NCI-H2196 treated with DMSO at 0.1 percent for 48 hours (cell line): ENCODE data around the gene UNC13B.
"Not testable (repeated sequence)": the region's sequence is repeated elsewhere in the genome, so short reads cannot be mapped to it uniquely, and the experiment has no call there.

Experiments
- DNase-seq: peaks from one replicate; lab custom pipeline; 2025; ENCODE audit not compliant: unreplicated experiment; lab: John Stamatoyannopoulos, UW

The UNC13B gene

GRCh38 chr9:35220659-35221338, 59.0 kb downstream of the UNC13B start:
- no peak for DNase-seq

DNA sequence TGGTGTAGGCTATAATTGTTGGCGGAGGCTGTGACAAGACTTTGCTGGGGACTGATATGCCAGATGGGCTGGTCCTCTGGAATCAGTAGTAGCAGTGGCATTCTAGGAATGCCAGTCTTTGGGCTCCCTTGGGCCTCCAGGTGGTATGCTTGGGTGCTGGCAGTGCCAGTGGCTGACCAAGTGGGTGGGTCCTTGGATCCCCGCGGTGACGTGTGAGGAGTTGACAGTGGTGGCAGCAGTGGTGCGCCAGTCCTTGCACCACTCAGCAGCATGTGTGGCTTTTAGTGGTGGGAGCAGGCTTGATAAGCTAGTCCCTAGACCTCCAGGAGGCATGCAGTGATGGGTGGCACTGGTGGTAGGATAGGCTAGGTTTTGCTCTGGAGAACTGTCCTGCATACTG, 63.9 kb downstream of the UNC13B start:
- no peak for DNase-seq

DNA sequence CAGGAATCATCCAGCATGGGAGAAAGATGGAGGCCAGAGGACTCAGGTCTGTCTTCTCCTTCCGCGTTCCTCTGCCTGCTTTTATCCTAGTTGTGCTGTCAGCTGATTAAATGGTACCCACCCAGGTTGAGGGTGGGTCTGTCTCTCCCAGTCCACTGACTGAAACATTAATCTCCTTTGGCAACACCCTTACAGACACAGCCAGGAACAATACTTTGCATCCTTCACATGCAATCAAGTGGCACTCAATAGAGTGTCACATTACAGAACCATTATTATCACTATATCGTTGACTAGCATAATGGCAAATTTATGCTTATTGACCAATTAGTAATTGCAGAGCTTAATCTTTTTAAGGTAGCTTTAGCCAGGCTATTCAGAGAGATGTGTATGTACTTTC, 64.8 kb downstream of the UNC13B start:
- no peak for DNase-seq

GRCh38 chr9:35227284-35227683, 65.5 kb downstream of the UNC13B start:
- DNase-seq = no peak

- no peak for DNase-seq
Measured at GRCh38 chr9:35229066-35229778, 67.4 kb downstream of the UNC13B start.

DNA sequence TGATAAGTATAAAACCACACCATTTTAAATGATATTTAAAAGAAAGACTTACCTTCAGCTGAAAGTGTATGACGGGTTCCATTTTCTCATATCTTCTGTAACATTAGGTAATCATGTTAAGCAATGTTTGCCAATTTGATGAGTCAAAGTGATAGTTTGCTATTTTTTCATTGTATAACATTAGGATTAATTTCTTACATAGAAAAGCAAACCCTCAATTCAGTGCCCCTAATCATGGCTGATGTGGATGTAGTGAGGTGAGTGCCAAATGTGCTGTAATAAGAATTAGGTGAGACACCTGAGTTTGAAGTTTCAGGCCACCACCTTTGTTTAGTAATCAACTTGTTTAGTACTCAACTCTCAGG, 68.0 kb downstream of the UNC13B start:
- no peak for DNase-seq

DNA sequence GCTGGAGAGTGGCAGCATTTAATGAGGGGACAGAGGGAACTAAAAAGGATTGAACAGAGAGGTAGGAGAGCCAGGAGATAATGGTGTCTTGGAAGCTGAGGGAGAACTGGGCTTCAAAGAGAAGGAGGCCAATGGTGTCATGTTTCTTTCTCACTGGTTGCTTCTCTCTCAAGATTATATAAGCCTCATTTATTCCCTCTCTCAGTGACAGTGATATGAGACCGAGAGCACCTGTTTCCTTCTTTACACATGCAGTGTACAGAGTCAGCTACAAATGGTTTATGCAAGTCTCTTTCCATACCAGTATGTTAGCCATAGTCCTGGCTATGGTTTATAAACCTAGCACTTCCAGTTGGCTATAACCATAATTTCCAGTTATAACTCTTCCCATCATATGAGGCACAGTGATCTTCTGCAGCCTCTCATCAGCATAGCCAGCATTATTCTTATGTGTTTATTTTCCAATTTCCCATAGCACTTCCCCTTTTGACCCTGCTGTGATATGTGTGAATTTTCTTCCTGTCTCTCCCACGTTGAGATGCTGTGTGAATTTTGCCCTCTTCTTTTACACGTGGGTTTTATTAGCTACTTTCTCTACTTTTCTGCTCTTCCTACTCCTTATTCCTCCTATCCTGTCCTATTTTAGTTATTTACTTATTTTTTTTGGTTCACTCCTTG, 71.2 kb downstream of the UNC13B start:
- no peak for DNase-seq

DNA sequence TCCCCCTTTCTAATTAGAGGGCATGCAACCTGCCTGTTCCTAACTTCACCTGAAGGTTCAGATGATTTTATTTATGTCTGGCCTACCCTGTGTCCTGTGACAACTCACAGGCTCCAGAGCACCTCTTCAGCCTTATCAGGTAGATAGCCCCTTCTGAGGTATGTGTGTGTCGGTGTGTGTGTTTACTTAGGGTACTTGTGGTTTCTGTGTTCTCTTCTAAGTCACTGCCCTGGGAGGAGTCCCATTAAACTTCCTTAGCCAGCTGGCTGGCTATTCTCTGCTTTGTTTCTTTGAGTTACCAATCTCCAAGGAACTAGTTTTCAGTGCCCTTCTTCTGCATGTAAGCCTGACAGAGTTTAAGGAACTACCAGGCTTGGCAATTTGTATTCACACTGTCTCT, 74.9 kb downstream of the UNC13B start:
- no peak for DNase-seq

GRCh38 chr9:35237311-35237710, 75.5 kb downstream of the UNC13B start:
- no peak for DNase-seq

- DNase-seq = not testable (repeated sequence)
Measured at GRCh38 chr9:35245945-35246344, 84.1 kb downstream of the UNC13B start.

- DNase-seq = no peak
Measured at GRCh38 chr9:35253075-35253474, 91.3 kb downstream of the UNC13B start.

- DNase-seq = no peak
Measured at GRCh38 chr9:35254237-35254636, 92.4 kb downstream of the UNC13B start.

DNA sequence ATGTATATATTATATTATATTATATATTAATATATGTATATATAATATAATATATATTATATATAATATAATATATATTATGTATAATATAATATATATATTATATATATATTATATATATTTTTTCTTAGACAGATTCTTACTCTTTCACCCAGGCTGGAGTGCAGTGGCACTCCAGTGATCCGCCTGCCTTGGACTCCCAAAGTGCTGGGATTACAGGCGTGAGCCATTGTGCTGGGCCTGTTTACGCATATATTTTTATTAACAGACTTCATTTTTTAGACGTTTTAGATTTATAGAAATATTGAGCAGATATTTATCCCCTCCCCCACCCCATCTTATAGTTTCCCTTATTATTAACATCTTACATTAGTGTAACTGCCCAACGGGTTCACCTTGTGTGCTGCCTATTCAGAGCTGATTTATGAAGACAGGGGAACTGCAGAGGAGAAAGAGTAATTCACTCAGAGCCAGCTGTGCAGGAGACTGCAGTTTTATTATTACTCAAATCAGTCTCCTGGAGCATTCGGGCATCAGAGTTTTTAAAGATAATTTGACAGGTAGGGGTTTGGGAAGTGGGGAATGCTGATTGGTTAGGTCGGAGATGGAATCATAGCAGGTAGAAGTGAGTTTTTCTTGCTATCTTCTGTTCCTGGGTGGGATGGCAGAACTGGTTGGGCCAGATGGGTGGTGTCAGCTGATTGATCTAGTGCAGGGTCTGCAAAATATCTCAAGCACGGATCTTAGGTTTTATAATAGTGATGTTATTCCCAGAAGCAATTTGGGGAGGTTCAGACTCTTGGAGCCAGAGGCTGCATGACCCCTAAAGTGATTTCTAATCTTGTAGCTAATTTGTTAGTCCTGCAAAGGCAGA, 93.4 kb downstream of the UNC13B start:
- no peak for DNase-seq

DNA sequence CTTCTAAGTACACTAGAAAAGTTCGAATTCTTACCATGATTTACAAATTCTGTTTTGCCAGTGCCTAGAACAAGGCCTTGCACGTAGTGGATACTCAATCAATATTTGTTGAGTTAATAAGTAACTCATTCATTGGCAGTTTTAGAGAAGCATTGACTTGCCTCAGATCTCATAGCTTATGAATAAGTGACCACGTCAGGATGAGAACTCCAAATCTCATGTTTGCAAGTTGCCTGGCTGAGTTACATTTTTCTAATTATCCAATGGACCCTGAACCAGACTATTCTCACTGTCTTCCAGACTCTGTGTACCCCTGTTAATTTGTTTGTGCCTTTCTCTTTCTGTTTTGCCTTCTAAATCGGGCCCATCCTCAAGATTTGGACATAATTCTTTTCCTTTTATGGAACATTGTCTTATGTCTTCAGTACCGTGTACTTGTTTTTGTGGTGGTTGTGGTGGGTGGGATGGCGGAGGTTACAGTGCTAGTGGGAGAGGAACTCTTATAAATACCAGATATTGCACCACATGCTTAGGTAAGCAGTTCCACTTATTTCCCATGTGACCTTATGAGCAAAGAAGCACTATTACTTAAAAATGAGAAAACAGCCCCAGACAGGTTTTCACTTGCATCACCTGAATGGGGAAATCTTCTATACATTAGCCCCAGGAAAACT, 96.3 kb downstream of the UNC13B start:
- DNase-seq = no peak

DNA sequence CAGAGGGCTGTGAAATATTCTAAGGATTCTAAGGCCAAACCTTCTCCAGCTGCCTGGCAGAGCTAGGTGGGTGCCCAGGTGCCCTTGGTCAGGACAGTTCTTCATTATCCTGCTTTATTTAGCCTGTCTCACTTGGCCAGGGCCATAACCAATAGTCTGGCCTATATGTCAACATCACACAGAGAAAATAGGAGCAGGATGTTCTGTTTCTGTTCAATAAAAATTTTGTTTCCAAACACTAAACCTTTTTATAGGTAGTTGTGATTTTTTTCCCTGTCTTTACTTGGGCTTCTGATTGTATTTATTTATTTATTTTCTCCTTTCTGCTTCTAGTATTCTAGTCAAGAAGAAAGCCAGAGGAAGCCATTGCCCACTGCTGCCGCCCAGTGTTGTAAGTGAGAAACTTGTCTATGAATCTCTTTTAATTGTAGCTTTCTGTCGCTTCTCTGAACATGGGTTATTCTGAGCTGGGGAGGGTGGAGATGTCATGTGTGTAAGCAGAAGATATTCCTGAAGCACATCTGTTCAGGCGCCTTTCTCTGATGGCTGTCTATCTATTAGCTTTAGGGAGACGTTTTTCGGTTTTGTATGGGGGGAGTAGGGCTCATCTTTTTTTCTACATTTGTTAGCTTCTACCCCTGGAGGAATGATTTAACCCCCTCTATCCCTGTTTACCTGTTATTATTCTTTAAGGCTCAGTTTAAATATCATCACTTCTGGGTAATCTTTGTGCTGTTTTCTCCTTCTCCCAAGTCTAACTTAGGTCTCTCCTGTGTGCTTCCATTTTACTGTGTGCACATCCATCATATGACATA, 97.1 kb downstream of the UNC13B start:
- DNase-seq = peak; percentile 55

- no peak for DNase-seq
Measured at GRCh38 chr9:35260186-35260585, 98.4 kb downstream of the UNC13B start.

DNA sequence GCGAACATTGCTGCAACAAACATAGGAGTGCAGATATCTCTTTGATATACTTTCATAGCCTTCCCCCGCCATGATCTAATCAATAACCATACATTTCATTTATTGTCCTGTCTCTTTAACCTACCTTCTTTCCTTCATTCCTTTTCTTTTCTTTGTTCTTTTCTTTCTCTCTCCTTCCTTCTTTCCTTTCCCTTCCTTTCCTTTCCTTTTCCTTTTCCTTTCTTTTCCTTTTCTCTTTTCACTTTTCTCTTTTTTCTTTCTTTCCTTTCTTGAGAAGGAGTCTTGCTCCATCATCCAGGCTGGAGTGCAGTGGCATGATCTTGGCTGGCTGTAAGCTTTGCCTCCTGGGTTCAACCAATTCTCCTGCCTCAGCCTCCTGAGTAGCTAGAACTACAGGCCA, 100.3 kb downstream of the UNC13B start:
- DNase-seq = no peak

- no peak for DNase-seq
Measured at GRCh38 chr9:35267710-35268109, 105.9 kb downstream of the UNC13B start.

- DNase-seq = no peak
Measured at GRCh38 chr9:35269919-35270318, 108.1 kb downstream of the UNC13B start.

DNA sequence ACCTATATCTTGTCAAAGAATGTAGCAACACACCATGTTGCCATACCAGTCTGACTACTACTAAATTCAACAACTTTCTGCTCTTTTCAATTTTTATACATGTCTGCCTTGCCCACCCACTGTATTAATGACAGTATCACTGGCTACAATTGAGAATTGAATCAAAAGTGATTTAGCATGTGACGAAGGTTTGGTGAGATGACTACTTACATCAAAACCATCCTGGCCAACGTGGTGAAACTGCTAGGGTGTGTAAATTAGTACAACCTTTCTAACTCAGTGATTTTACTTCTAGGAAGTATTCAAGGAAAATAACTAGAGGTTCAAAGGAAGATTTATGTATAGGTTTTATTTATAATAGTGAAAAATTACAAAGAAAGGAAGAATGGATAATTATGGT, 109.8 kb downstream of the UNC13B start:
- no peak for DNase-seq
